Measurements from ENCODE around the gene TUBB. TPM values are rescaled to one million over a fixed set of nuclear protein-coding genes. Genes with fewer than 3 reads are reported as not detected.
"Not testable (repeated sequence)": the region's sequence is repeated elsewhere in the genome, so short reads cannot be mapped to it uniquely, and the experiment has no call there.

Gene TUBB
- total and polyA plus RNA-seq, 2 of the 4 experiments (the other 2 are of a cell fraction) = 1,401 to 2,004 TPM

GRCh38 chr6:30756405-30757003 is 36.4 kb downstream of the TUBB start:
- CTCF ChIA-PET; H2BK5ac ChIP-seq (ENCODE audit: low read depth, low read length, poor library complexity, severe bottlenecking); H2BK15ac ChIP-seq (ENCODE audit: low read depth, low read length); H3K4me2 ChIP-seq (ENCODE audit: low read depth, low read length); H4K20me1 ChIP-seq (ENCODE audit: insufficient read depth, low read length); H2AK9ac ChIP-seq (replicated peaks; ENCODE audit: low read depth, low read length, poor library complexity); dilution Hi-C loops (cut with HindIII; ENCODE audit: low sequenced_read_pairs, unreplicated experiment); H3K23ac ChIP-seq (ENCODE audit: low read depth, low read length); H3K27me3 ChIP-seq (ENCODE audit: control insufficient read depth, insufficient read depth, low read length); H2AFZ ChIP-seq (replicated peaks; ENCODE audit: low read length, poor library complexity); in situ Hi-C loops (cut with MboI; ENCODE audit: low sequenced_read_pairs); H3K9me3 ChIP-seq (ENCODE audit: control insufficient read depth, insufficient read depth, low read length); ATAC-seq (ENCODE audit: low read depth); intact Hi-C loops (cut with micrococcal nuclease); POLR2A ChIA-PET (ENCODE audit: unreplicated experiment); H3K14ac ChIP-seq (replicated peaks; ENCODE audit: low read depth, low read length); H3K36me3 ChIP-seq (ENCODE audit: control insufficient read depth, insufficient read depth, low read length); H3K56ac ChIP-seq (ENCODE audit: extremely low read depth, insufficient read depth, low read length); H3K4me3 ChIP-seq (ENCODE audit: insufficient read depth, low read depth, low read length); H3K27ac ChIP-seq (ENCODE audit: insufficient read depth, low read length); BruUV-seq (replicated peaks); DNase-seq; H3K9ac ChIP-seq (ENCODE audit: low read depth, low read length); H4K5ac ChIP-seq (ENCODE audit: low read depth, low read length): not testable (repeated sequence)
- Histone ChIP-seq H2BK120ac (ENCODE audit: low read depth, low read length) (0 out of 2 replicates have a peak overlapping the region, but pooled peaks have one; percentile 39), H4K91ac (ENCODE audit: insufficient read depth, low read depth, low read length) (0 out of 2 replicates have a peak overlapping the region, but pooled peaks have one; percentile 35), H3K4ac (ENCODE audit: low read depth, low read length) (peak overlapping the region; percentile 77; the same call in 1 of the 2 replicates), H3K9me1 (ENCODE audit: insufficient read depth, low read length) (peaks cover 25% of the 10 kb centered on the region), H3K18ac (ENCODE audit: low read depth, low read length) (peak overlapping the region; percentile 19; the same call in 1 of the 2 replicates), H3K79me1 (ENCODE audit: low read depth in 1 of 2, low read length in 2 of 2) (peaks cover 0 to 36% of the 10 kb centered on the region in 2 experiments; a peak in 2 of 4 replicates), H2AK5ac (ENCODE audit: low read depth, low read length) (peak overlapping the region; percentile 97; the same call in 1 of the 2 replicates), H4K8ac (ENCODE audit: low read depth in 2 of 2, low read length in 2 of 2) (0 out of 4 replicates have a peak overlapping the region, but pooled peaks of 1 of the 2 experiments have one; percentile 20), H3K4me1 (ENCODE audit: control insufficient read depth, insufficient read depth, low read length) (peaks cover 21% of the 10 kb centered on the region), H2BK20ac (ENCODE audit: low read depth, low read length) (peak overlapping the region; percentile 47; the same call in 1 of the 2 replicates)
- WGBS, 2 experiments (ENCODE audit: extremely low coverage in 2 of 2, insufficient read length in 1 of 2) = 85% methylated on average over 2 of the region's 7 CpGs; no CpG with 5 or more reads in 1 of the 2 experiments
